GM23338 (cell line): ENCODE results near the gene ASIC3.

Experiments
- CREB1 ChIP-seq: fragments of 250-450 bp; sonication (Bioruptor Pico); IDR thresholded peaks from 2 replicates; pipeline ENCODE4 v1.5.0; 2020; ENCODE audit warnings: low read depth, mild to moderate bottlenecking, moderate library complexity
- CTCF ChIP-seq, 2 experiments: fragments of 200-600 bp in 1 of 2; sonication (generic) in 1 of 2; conservative IDR thresholded peaks; 2 replicates each; pipeline versions ENCODE4 v1.5.1 to v1.6.1; 2016 to 2017; ENCODE audit warnings: antibody characterized with exemption in 2 of 2, low read depth in 2 of 2, mild to moderate bottlenecking in 2 of 2, moderate library complexity in 1 of 2

GRCh38 chr7:151073990-151074389 lies 25.7 kb downstream of the ASIC3 start:
- no peak for TF ChIP-seq CTCF (conservative IDR thresholded peaks at IDR 0.05; ENCODE audit: low read depth in 2 of 2)
- TF ChIP-seq CREB1 (CRISPR knock-in tag) = no peak
